ENCODE data around the gene GNAQ. TPM values are rescaled to one million over a fixed set of nuclear protein-coding genes. Genes with fewer than 3 reads are reported as not detected.

GNAQ gene
- total and polyA plus RNA-seq, 12 donors = 5.4 to 19.8 (median 13.2) TPM

- Histone ChIP-seq H3K4me1 (peaks cover 6 to 73% (median 56%) of the 10 kb centered on the region in 9 donors), H3K27ac (peak overlapping the region; percentile 75 to 99 (median 94)), H3K36me3 (no peaks in the 10 kb centered on the region), H3K27me3 (no peaks in the 10 kb centered on the region), H3K9me3 (no peaks in the 10 kb centered on the region), H3K4me3 (peak overlapping the region; percentile 41 to 92 (median 68))
- WGBS, 2 donors = 8 to 10% methylated on average over 8 of the region's 8 CpGs
- TF ChIP-seq CTCF (IDR thresholded peaks at IDR 0.05) = no peak
- no peak for DNase-seq
- intact Hi-C loops (cut with DNase I) = loop anchor here in 7 of 10 donors (5.0 to 10.0 kb wide), 9 partner anchors 55 to 595 kb away; no protein-coding TSS in a partner anchor
- ATAC-seq = peak in 5 of 8 donors; percentile 2 to 34 (median 14)
These were observed 1.4 kb downstream of the GNAQ start for GRCh38 chr9:78030296-78030552.

DNA sequence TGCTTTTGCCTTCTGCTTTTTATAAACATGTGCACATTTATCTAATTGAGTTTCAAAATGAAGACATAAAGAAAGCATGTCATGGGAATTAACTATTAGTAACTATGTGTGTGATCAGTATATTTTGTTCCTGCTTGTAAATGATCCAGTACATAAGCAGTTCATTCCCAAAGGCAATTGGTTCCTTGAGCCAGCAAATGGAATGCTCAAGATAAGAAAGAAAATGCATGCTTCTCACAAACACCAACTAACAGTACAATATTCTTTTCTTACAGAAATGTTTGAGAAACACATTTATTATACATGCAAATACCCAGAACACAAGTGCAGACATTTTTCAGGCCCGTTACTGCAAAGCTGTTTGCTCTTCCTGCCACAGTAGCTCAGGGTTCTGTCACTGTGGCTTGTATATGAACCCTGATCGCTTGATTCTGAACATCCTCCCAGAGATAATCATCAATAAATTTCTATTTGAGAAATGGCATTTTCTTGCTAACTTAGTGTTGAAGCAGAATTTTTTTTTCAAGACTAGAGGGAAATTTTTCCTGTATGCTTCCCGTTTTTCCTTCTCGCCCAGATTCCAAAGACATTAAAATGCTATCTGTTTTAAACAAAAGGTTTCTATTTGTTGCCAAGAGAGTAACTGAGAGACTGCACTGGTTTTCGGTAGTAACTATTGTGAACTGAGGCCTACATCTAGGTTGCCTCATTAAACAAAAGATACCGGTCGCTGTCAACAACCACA lies 1.9 kb downstream of the GNAQ start:
- peak overlapping the region in 9 of 10 donors; percentile 60 to 92 (median 69) for H3K4me3 ChIP-seq
- H3K9me3 ChIP-seq = no peaks in the 10 kb centered on the region
- DNase-seq = no peak
- intact Hi-C loops (cut with DNase I) = loop anchor here in 8 of 10 donors (5.0 to 10.0 kb wide), 11 partner anchors 52 to 595 kb away; no protein-coding TSS in a partner anchor
- peaks cover 1 to 73% (median 51%) of the 10 kb centered on the region in 9 donors for H3K4me1 ChIP-seq
- peak overlapping the region; percentile 75 to 99 (median 94) for H3K27ac ChIP-seq
- no peaks in the 10 kb centered on the region for H3K27me3 ChIP-seq
- no peak for TF ChIP-seq CTCF (IDR thresholded peaks at IDR 0.05)
- ATAC-seq = no peak
- WGBS, 2 donors = 19 to 32% methylated on average over 7 of the region's 7 CpGs
- H3K36me3 ChIP-seq = no peaks in the 10 kb centered on the region

- no peak for ATAC-seq
- Histone ChIP-seq H3K4me1 (peaks cover 0 to 75% (median 44%) of the 10 kb centered on the region in 9 donors), H3K27me3 (no peaks in the 10 kb centered on the region), H3K27ac (peak overlapping the region in 8 of 10 donors; percentile 43 to 99 (median 94)), H3K36me3 (no peaks in the 10 kb centered on the region), H3K4me3 (peak overlapping the region in 8 of 10 donors; percentile 60 to 75 (median 68)), H3K9me3 (no peaks in the 10 kb centered on the region)
- WGBS, 2 donors = 72 to 82% methylated on average over 1 of the region's 1 CpG
- no peak for DNase-seq
- intact Hi-C loops (cut with DNase I) = loop anchor here in 3 of 10 donors (5.0 to 10.0 kb wide), 3 partner anchors 52 to 574 kb away; no protein-coding TSS in a partner anchor
- no peak for TF ChIP-seq CTCF (IDR thresholded peaks at IDR 0.05)
These were observed 2.7 kb downstream of the GNAQ start for GRCh38 chr9:78028926-78029325.

- ATAC-seq (no peak), DNase-seq (no peak)
- no peaks in the 10 kb centered on the region for H3K36me3 ChIP-seq
- H3K4me3 ChIP-seq = no peak overlapping the region
- peak overlapping the region in 1 of 10 donors; percentile 28 for H3K27ac ChIP-seq
- H3K27me3 ChIP-seq = no peaks in the 10 kb centered on the region
- H3K9me3 ChIP-seq = no peaks in the 10 kb centered on the region
- intact Hi-C loops (cut with DNase I) = loop anchor here in 3 of 10 donors (5.0 to 10.0 kb wide), 3 partner anchors 50 to 572 kb away; no protein-coding TSS in a partner anchor
- no peak for TF ChIP-seq CTCF (IDR thresholded peaks at IDR 0.05)
- H3K4me1 ChIP-seq = peaks cover 0 to 79% (median 44%) of the 10 kb centered on the region in 9 donors
These were observed 4.7 kb downstream of the GNAQ start for GRCh38 chr9:78026947-78027346.
